ENCODE results near the gene CCN5. TPM values are rescaled to one million over a fixed set of nuclear protein-coding genes. Genes with fewer than 3 reads are reported as not detected.

Gene CCN5
- total and polyA plus RNA-seq, 2 of the 13 experiments (the other 11 are each of a cell fraction or from before 2014, with no cell fraction given): 0.12 TPM; not detected in 1

- TF ChIP-seq ZBTB34 (CRISPR knock-in tag; IDR thresholded peaks at IDR 0.05): 0 out of 2 replicates have a peak, but pooled peaks have one; percentile 42
- no peak for TF ChIP-seq ZNF280B (CRISPR knock-in tag; IDR thresholded peaks at IDR 0.05; ENCODE audit: borderline replicate concordance)
- no peak for TF ChIP-seq MXD1 (CRISPR knock-in tag; IDR thresholded peaks at IDR 0.05)
- TF ChIP-seq RFX1 (IDR thresholded peaks at IDR 0.05): no peak
- TF ChIP-seq ZNF274 (CRISPR knock-in tag; IDR thresholded peaks at IDR 0.05): peak; percentile 52; the same call in 1 of the 2 replicates
- no peak for TF ChIP-seq ZFX (CRISPR knock-in tag; IDR thresholded peaks at IDR 0.05; ENCODE audit: low read depth)
- TF ChIP-seq BCLAF1 (IDR thresholded peaks at IDR 0.05): no peak
- TF ChIP-seq TMF1 (CRISPR knock-in tag; IDR thresholded peaks at IDR 0.05; ENCODE audit: low read depth): no peak
- TF ChIP-seq ATF5 (CRISPR knock-in tag; IDR thresholded peaks at IDR 0.05; ENCODE audit: low read depth): no peak
- no peak for TF ChIP-seq ZBTB40 (IDR thresholded peaks at IDR 0.05)
- TF ChIP-seq ZBTB40 (CRISPR knock-in tag; IDR thresholded peaks at IDR 0.05): no peak
- TF ChIP-seq FOXJ3 (CRISPR knock-in tag; IDR thresholded peaks at IDR 0.05; ENCODE audit: borderline replicate concordance): no peak
- TF ChIP-seq NKX3-1 (CRISPR knock-in tag; IDR thresholded peaks at IDR 0.05): no peak
Measured at GRCh38 chr20:44714102-44714700, 968 bp upstream of the CCN5 start (continued).
